ENCODE data around the gene DGUOK.
"Not testable (repeated sequence)": the region's sequence is repeated elsewhere in the genome, so short reads cannot be mapped to it uniquely, and the experiment has no call there.

The DGUOK gene

DNA sequence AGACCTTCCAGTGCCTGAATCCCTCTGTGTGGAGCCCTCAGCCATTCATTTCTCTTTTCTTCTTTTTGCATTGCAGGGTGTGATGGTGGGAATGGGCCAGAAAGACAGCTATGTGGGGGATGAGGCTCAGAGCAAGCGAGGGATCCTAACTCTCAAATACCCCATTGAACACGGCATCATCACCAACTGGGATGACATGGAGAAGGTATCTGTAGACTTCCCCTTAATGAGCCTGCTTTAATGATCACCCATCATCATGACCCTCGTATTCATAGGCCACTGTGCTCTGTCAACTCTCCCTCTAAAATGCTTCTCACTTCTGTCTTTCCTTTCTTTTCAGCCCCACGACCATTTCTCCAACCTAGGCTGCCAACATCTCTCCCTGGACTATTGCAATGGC lies 24.4 kb upstream of the DGUOK start:
- no peak for DNase-seq

DNA sequence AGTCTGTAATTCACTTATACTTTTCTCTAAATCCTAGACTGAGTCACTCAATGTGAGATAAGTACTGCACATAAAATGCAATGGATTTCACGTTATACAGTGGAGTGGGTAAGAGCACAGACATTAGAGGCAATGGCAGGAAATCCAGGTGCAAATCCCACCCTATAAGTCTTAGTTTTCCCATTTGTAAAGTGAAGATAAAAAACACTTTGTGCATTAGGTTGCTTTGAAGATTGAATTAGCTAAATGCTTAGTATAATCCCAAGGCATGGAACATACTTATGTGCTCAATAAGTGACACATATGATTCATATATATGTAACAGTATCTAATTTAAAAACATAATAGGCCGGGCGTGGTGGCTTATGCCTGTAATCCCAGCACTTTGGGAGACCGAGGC lies 23.4 kb upstream of the DGUOK start:
- DNase-seq: no peak

DNA sequence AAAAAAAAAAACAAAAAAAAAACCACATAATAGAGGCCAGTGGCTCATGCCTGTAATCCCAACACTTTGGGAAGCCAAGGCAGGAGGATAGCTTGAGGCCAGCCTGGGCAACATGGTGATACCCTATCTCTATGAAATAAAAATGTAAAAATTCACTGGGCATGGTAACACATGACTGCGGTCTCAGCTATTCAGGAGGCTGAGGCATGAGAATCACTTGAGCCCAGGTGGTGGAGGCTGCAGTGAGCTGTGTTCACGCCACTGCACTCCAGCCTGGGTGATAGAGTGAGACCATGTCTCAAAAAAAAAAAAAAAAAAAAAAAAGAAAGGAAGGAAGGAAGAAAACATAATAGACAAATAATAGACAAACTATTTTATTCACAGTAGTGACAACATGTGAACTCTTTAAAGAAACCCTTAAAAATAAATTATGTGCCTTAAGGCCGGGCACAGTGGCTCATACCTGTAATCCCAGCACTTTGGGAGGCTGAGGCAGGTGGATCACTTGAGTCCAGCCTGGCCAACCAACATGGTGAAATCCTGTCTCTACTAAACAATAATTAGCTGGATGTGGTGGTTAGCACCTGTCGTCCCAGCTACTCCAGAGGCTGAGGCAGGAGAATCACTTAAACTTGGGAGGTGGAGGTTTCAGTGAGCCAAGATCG lies 22.6 kb upstream of the DGUOK start:
- not testable (repeated sequence) for DNase-seq

DNA sequence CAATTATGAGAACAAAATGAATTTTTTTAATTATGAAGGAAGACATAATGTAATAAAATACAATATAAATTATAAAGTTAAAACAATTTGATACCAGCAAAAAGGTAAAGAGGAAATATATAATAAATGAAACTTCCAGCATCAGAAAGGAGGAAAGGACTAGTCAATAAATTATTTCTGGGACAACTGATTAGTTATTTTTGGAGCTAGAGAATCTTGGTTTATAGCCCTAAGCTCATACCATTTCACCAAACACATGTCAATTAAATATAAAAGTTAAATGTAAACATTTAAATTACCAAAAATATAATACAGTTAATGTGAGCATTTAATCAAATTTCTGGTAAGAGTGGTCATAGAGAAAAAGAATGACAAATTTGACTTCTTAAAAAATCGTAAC lies 21.7 kb upstream of the DGUOK start:
- DNase-seq: no peak

DNA sequence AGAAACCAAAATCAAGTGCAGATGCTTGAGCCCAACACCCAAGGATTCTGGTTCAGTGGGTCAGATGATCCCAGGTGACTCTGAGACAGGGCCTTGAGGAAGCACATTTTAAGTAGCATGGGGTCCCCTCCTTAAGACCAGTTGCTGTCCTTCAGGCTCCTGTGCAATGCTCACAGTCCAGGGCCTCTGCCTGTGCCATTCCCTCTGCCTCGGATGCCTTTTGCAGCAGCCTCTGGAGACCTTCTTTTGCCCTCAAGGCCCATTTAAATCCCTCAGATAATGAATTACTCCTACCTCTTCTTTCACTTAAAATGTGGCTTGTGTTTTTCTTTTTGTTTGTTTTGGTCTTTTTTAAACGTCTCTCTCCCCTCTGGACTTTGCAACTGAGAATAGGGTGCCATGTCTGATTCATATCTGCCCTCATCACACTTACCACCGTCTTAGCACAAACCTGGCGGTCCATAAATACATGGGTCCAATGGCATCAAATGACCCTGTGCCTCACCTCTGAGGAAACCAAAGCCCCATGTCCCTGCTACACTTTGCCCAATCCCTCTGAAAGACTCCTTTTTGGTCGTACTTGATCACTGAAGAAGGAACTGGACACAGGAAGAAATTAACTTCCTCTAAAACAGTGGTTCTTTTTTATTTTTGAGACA lies 19.7 kb upstream of the DGUOK start:
- no peak for DNase-seq

GRCh38 chr2:73907840-73908452 lies 18.7 kb upstream of the DGUOK start:
- DNase-seq: peak; percentile 92

DNA sequence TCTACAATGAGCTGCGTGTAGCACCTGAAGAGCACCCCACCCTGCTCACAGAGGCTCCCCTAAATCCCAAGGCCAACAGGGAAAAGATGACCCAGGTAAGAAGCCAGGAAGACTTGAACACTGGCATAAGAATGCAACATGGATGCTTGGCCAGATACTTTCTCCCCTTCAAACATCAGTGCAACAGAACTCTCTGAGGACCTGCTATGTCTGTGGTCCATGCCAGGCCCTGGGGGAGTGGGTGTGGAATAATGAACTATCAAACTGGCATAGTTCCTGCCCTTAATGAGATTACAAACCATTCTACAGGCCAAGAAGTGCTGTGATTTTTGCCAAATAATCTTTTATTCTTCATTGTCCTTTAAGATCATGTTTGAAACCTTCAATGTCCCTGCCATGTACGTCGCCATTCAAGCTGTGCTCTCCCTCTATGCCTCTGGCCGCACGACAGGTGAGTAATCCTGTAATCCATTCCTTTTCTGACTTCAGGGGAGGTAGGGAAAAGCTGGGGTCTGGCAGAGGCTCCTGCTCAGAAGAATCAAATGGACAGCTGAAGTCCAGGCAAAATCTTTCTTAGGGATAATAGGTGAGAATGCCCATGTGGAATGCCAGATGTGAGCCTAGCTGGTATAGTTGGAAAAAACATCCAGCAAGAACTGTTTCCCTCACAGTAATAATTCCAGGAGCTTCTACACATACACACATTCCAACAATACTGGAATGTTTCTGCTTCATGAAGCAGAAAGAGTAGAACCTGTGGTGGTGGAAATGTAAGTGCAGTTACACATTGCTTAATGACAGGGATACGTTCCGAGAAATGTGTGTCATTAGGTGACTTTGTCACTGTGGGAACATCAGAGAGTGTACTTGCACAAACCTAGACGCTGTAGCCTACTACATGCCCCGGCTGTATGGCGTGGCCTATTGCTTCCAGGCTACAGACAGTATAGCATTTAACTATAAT lies 17.7 kb upstream of the DGUOK start:
- DNase-seq: no peak

GRCh38 chr2:73910873-73911547 lies 15.7 kb upstream of the DGUOK start:
- no peak for DNase-seq

GRCh38 chr2:73911548-73912208 lies 15.0 kb upstream of the DGUOK start:
- DNase-seq: no peak

GRCh38 chr2:73913414-73914054 lies 13.1 kb upstream of the DGUOK start:
- DNase-seq: no peak

GRCh38 chr2:73914667-73915066 lies 12.0 kb upstream of the DGUOK start:
- DNase-seq: no peak

GRCh38 chr2:73915437-73915993 lies 11.2 kb upstream of the DGUOK start:
- no peak for DNase-seq

DNA sequence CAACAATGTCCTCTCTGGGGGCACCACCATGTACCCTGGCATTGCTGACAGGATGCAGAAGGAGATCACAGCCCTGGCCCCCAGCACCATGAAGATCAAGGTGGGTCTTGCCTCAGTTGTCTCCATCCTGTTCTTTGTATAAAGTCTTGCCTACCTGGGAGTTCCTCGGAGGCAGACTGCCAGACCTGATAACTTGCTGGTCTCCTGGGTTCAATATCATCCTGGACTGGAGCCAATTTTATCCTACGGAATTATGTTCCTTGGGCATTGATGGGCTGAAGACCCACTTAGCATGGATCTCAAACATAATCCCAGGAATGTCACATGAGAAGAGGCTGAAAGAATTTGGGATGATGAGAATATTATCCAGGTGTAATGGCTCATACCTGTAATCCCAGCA lies 10.0 kb upstream of the DGUOK start:
- no peak for DNase-seq

DNA sequence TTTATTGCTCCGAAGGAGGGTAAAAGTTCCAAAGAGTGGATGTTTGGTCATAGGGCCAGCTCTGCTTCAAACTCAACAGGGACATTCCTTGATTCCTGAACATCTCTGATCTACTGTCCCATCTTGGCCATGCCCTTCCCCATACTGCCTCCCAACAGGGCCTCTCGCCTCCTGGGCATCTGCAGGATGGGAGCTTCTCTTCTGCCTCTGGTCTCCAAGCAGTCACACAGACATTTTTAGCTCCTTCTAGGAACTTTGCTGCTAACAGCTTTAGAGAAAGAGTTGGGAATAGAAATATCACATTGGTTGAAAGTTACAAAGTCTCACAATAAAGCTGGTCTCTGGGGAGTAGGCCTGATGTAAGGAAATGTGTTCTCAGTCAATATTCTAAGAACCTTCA lies 9.4 kb upstream of the DGUOK start:
- DNase-seq: no peak

- no peak for DNase-seq
Observed at GRCh38 chr2:73917696-73918207, 8.9 kb upstream of the DGUOK start.

DNA sequence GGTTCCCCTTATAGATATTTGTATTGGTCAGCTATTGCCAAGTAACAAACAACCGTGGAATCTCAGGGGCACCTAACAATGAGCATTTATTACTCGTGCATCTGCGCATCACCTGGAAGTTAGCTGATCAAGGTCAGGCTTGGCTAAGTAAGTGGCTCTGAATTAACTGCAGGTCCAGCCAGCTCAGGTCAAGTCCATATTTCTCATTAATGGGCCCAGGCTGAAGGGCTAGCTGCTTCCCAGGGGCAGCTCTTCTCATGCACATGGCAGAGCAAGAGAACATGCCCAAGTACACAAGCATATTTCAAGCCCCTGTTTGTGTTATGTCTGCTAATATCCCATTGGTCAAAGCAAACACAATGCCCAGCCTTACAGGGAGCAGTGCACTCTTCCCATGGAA lies 7.8 kb upstream of the DGUOK start:
- DNase-seq: no peak

GRCh38 chr2:73919596-73920228 lies 7.0 kb upstream of the DGUOK start:
- DNase-seq: no peak

DNA sequence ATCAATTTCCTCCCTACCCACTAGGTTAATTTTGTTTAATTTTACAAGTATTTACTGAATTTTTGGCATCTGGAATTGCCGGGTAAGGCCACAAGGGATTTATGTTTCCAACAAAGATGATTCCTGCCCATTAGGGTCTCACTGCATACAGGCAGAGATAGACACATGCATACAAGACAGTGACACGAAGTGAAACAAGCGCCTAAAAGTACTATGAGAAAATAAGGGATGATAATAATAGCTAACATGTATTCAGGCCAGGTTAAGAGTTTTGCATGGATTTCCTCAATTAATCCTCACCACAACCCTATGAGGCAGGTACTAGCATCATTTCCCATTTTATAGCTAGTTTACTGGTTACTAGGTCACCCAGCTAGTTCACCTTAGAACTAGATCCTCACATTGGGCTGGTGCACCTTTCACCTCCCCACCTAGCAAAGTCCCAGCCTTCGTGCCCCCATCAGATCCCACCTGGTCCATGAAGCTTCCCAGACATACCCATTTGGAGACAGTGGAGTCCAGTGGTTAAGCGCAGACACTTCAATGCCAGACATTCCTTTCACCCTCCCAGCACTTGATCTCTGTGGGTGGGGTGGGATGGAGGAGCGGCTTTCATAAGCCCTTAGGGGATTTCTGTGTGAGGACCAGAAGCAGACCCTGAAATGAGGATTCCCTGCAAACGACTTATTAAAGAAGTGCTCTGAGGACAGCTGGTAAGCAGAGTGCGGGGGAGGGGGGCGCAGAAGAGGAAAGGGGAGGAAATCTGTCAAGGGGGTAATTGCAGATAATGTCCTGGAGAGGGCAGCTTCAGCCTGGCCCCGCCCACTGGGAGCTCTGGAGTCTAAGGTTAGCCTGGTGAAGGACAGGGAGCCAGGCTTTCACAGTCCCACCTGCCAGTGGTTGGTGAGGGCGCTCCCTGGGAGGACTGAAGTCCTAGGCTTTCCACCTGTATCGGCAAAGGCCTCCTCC lies 5.8 kb upstream of the DGUOK start:
- no peak for DNase-seq

DNA sequence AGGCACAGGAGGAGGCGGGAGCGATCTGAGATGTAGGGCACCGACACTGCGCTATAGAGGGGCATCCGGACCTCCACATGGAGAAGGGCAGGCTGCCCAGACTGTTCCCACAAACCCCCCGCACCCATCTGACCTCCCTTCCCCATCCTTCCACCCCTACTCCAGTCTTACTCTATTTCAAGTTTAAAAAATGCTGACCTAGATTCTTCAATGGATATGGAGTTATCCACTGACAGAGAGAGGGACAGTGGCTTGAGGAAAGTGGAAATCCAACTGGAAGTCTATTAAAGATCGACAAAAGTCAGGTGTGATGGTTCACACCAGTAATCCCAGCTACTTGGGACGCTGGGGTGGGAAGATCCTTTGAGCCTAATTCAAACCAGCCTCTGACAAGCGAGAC lies 5.1 kb upstream of the DGUOK start:
- DNase-seq: no peak

All from NCI-H2081 treated with DMSO at 0.1 percent for 48 hours (cell line).